ENCODE results near the gene C19orf12. TPM values are rescaled to one million over a fixed set of nuclear protein-coding genes. Genes with fewer than 3 reads are reported as not detected.

The C19orf12 gene
- total RNA-seq, 1 experiment from 2014 or later = 15.5 TPM

DNA sequence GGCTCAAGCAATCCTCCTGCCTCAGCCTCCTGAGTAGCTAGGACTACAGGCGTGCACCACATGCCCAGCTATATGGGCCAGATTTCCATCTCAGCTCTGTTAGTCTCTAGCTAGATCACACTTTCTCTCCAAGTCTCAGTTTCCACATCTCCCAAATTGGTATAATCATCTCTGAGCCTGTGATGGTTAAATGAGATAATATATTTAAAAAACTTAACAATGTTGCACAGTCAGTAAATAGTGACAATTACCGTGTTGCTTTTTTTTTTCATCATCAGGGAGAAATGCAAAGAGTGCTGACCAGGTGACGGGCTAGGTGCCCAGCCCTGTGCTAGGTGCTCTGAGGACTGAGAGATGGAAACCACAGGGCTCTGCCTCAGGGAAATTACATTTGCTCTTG is 36.9 kb upstream of the C19orf12 start (continued):
- TF ChIP-seq KAT7 (CRISPR knock-in tag; IDR thresholded peaks at IDR 0.05; ENCODE audit: borderline replicate concordance) (no peak), ZNF317 (CRISPR knock-in tag; IDR thresholded peaks at IDR 0.05; ENCODE audit: borderline replicate concordance, low read depth) (no peak), HMGA2 (CRISPR knock-in tag; IDR thresholded peaks at IDR 0.05) (no peak), CREM (CRISPR knock-in tag; IDR thresholded peaks at IDR 0.05) (no peak), JUN (CRISPR knock-in tag; IDR thresholded peaks at IDR 0.05) (no peak)
- TF ChIP-seq, protein P1, sequence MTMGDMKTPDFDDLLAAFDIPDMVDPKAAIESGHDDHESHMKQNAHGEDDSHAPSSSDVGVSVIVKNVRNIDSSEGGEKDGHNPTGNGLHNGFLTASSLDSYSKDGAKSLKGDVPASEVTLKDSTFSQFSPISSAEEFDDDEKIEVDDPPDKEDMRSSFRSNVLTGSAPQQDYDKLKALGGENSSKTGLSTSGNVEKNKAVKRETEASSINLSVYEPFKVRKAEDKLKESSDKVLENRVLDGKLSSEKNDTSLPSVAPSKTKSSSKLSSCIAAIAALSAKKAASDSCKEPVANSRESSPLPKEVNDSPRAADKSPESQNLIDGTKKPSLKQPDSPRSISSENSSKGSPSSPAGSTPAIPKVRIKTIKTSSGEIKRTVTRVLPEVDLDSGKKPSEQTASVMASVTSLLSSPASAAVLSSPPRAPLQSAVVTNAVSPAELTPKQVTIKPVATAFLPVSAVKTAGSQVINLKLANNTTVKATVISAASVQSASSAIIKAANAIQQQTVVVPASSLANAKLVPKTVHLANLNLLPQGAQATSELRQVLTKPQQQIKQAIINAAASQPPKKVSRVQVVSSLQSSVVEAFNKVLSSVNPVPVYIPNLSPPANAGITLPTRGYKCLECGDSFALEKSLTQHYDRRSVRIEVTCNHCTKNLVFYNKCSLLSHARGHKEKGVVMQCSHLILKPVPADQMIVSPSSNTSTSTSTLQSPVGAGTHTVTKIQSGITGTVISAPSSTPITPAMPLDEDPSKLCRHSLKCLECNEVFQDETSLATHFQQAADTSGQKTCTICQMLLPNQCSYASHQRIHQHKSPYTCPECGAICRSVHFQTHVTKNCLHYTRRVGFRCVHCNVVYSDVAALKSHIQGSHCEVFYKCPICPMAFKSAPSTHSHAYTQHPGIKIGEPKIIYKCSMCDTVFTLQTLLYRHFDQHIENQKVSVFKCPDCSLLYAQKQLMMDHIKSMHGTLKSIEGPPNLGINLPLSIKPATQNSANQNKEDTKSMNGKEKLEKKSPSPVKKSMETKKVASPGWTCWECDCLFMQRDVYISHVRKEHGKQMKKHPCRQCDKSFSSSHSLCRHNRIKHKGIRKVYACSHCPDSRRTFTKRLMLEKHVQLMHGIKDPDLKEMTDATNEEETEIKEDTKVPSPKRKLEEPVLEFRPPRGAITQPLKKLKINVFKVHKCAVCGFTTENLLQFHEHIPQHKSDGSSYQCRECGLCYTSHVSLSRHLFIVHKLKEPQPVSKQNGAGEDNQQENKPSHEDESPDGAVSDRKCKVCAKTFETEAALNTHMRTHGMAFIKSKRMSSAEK (CRISPR knock-in tag; IDR thresholded peaks at IDR 0.05; ENCODE audit: borderline replicate concordance) = no peak
- TF ChIP-seq, protein P2, sequence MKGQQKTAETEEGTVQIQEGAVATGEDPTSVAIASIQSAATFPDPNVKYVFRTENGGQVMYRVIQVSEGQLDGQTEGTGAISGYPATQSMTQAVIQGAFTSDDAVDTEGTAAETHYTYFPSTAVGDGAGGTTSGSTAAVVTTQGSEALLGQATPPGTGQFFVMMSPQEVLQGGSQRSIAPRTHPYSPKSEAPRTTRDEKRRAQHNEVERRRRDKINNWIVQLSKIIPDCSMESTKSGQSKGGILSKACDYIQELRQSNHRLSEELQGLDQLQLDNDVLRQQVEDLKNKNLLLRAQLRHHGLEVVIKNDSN (CRISPR knock-in tag; IDR thresholded peaks at IDR 0.05) = no peak
- TF ChIP-seq, protein P3, sequence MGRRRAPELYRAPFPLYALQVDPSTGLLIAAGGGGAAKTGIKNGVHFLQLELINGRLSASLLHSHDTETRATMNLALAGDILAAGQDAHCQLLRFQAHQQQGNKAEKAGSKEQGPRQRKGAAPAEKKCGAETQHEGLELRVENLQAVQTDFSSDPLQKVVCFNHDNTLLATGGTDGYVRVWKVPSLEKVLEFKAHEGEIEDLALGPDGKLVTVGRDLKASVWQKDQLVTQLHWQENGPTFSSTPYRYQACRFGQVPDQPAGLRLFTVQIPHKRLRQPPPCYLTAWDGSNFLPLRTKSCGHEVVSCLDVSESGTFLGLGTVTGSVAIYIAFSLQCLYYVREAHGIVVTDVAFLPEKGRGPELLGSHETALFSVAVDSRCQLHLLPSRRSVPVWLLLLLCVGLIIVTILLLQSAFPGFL (CRISPR knock-in tag; IDR thresholded peaks at IDR 0.05; ENCODE audit: borderline replicate concordance) = no peak

DNA sequence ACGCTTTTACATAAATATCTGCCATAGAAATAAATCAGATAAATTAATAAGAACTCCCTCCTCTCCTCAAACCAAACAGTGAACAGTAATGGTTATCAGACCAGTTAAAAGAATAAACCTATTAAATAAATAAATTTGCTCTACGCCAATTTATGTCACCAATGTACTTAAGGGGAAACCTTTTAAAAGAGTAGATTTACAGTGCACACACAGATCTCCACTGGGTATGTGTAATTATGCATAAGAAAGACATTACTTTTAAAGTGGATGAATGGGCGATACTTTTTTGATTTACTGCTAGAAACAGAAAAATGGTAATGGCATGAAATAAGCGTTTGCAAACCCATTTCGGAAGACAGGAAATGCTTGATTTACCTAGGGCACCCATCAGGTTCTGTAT is 34.9 kb upstream of the C19orf12 start:
- Mint-ChIP-seq H3K9me3 (no peaks in the 10 kb centered on the region), H3K36me3 (no peaks in the 10 kb centered on the region), H3K27ac (no peak overlapping the region), H3K4me1 (no peaks in the 10 kb centered on the region), H3K4me3 (no peak overlapping the region), H3K27me3 (ENCODE audit: low read depth) (no peaks in the 10 kb centered on the region)
- ChIA-PET CTCF (interaction anchor here (0.6 to 0.8 kb wide), 2 partner anchors 10 to 68 kb away, joined by 3 to 5 read pairs; no protein-coding TSS in a partner anchor), POLR2A (no interaction called here)
- no peak for DNase-seq (ENCODE audit: low spot score)
- ATAC-seq = no peak
- TF ChIP-seq RELA (CRISPR knock-in tag; IDR thresholded peaks at IDR 0.05; ENCODE audit: borderline replicate concordance) = no peak
- TF ChIP-seq JUN (CRISPR knock-in tag; IDR thresholded peaks at IDR 0.05) = no peak
- no peak for TF ChIP-seq EMX1 (CRISPR knock-in tag; IDR thresholded peaks at IDR 0.05)
- TF ChIP-seq, protein P4, sequence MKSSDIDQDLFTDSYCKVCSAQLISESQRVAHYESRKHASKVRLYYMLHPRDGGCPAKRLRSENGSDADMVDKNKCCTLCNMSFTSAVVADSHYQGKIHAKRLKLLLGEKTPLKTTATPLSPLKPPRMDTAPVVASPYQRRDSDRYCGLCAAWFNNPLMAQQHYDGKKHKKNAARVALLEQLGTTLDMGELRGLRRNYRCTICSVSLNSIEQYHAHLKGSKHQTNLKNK (CRISPR knock-in tag; IDR thresholded peaks at IDR 0.05) = no peak
- TF ChIP-seq NR1H2 (CRISPR knock-in tag; IDR thresholded peaks at IDR 0.05) = no peak
- TF ChIP-seq ZNF232 (CRISPR knock-in tag; IDR thresholded peaks at IDR 0.05) = no peak
- TF ChIP-seq, protein P3 (CRISPR knock-in tag; IDR thresholded peaks at IDR 0.05; ENCODE audit: borderline replicate concordance) = no peak
- TF ChIP-seq ETV6 (CRISPR knock-in tag; IDR thresholded peaks at IDR 0.05) = no peak
- TF ChIP-seq RORB (CRISPR knock-in tag; IDR thresholded peaks at IDR 0.05) = no peak
- TF ChIP-seq, protein P5, sequence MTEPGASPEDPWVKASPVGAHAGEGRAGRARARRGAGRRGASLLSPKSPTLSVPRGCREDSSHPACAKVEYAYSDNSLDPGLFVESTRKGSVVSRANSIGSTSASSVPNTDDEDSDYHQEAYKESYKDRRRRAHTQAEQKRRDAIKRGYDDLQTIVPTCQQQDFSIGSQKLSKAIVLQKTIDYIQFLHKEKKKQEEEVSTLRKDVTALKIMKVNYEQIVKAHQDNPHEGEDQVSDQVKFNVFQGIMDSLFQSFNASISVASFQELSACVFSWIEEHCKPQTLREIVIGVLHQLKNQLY (CRISPR knock-in tag; IDR thresholded peaks at IDR 0.05) = no peak
